Kidney (tissue), 14 donors: ENCODE data around the gene UBN1. TPM values are rescaled to one million over a fixed set of nuclear protein-coding genes. Genes with fewer than 3 reads are reported as not detected.

Source experiments
- DNase-seq, 5 donors: peaks; one replicate each; pipeline ENCODE4 v3.0.0-alpha.2; 2013 to 2020
- FAIRE-seq: peaks from 2 replicates; lab custom pipeline; 2012; peaks lifted over from hg19 to GRCh38; lab: Jason Lieb, UNC
- H3K27ac ChIP-seq, 2 donors: one replicate each; pipeline ENCODE4 v1.7.0; 2013; ENCODE audit warnings: low read depth in 2 of 2, low read length in 2 of 2, inconsistent platforms in 1 of 2
- H3K27me3 ChIP-seq: one replicate; pipeline ENCODE4 v1.7.1; 2013; ENCODE audit warnings: low read length, inconsistent platforms; ENCODE audit not compliant: control insufficient read depth, insufficient read depth
- H3K36me3 ChIP-seq, 3 donors: one replicate each; pipeline versions ENCODE4 v1.7.0 to v1.7.1; 2013; ENCODE audit warnings: low read length in 3 of 3, control low read depth in 1 of 3, inconsistent platforms in 1 of 3; ENCODE audit not compliant: insufficient read depth in 3 of 3, control insufficient read depth in 2 of 3
- H3K4me1 ChIP-seq, 3 donors: one replicate each; pipeline versions ENCODE4 v1.7.0 to v1.7.1; 2013; ENCODE audit warnings: low read length in 3 of 3, inconsistent platforms in 1 of 3, low read depth in 1 of 3; ENCODE audit not compliant: control insufficient read depth in 2 of 3, insufficient read depth in 2 of 3
- H3K4me3 ChIP-seq, 3 donors: one replicate each; pipeline versions ENCODE4 v1.7.0 to v1.8.1; 2013; ENCODE audit warnings: low read length in 3 of 3, control low read depth in 1 of 3, inconsistent platforms in 1 of 3
- H3K9ac ChIP-seq, 3 donors: one replicate each; pipeline versions ENCODE4 v1.7.0 to v1.7.1; 2013; ENCODE audit warnings: low read length in 3 of 3, control low read depth in 1 of 3, inconsistent platforms in 1 of 3
- H3K9me3 ChIP-seq, 3 donors: one replicate each; pipeline versions ENCODE4 v1.7.0 to v1.7.1; 2013; ENCODE audit warnings: low read length in 3 of 3, control low read depth in 1 of 3, inconsistent platforms in 1 of 3; ENCODE audit not compliant: control insufficient read depth in 2 of 3, insufficient read depth in 1 of 3
- CTCF ChIP-seq: IDR thresholded peaks from 3 replicates; pipeline ENCODE4 v1.5.1; 2012; ENCODE audit warnings: mild to moderate bottlenecking, moderate library complexity, borderline replicate concordance; ENCODE audit not compliant: insufficient read depth; ENCODE audit errors: extremely low read depth
- intact Hi-C: fragments of 100-400 bp; cut with DNase I; formaldehyde crosslinking; loops from one replicate; pipeline ENCODE4 v1.11.1; 2022
- polyA plus RNA-seq: library from polyadenylated mRNA; stranded (reverse); fragments of 350-450 nt; fragmentation: Illumina TruSeq; extraction: RNeasy Lipid Tissue Mini Kit (QIAGEN cat#74804); gene quantifications from one replicate; pipeline ENCODE4 v1.2.3, GENCODE V29; 2014; ENCODE audit warnings: low read depth, low replicate concordance; ENCODE audit not compliant: insufficient read depth
- total RNA-seq: library from RNA; stranded (reverse); fragmentation: NEBNext Ultra II Directional; extraction: Animal tissue kit (Norgen Biotek cat#: 25700); gene quantifications from one replicate; pipeline ENCODE4 v1.2.1, GENCODE V29; 2021
- donor health status: control.
- donor health status: control.
- donor health status: control.
- donor health status: control.
- donor health status: control.
- donor health status: DM: yes; HTN: yes; CAD: no.
- donor health status: Normal renal cell carcinoma (clear cell type).

UBN1 gene
- total and polyA plus RNA-seq, 2 donors from 2014 or later = 6.1 to 28.6 TPM

DNA sequence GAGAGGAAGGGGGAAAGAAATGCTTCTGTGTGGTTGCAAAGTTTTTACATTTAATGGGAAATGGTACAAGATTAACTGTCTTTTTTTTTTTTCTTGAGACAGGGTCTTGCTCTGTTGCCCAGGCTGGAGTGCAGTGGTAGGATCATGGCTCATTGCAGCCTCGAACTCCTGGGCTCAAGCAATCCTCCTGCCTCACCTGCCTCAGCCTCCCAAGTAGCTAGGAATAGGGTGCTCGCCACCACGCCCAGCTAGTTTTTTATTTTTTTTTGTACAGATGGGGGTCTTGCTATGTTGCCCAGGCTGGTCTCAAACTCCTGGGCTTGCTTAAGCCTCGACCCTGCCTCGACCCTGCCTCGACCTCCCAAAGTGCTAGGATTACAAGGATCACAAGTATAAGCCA lies 41.0 kb upstream of the UBN1 start:
- no peaks in the 10 kb centered on the region for H3K9me3 ChIP-seq
- H3K36me3 ChIP-seq = peaks cover 4 to 15% (median 8%) of the 10 kb centered on the region in 3 donors
- DNase-seq = no peak
- no peak for FAIRE-seq
- H3K4me3 ChIP-seq = no peak overlapping the region
- no peaks in the 10 kb centered on the region for H3K27me3 ChIP-seq
- no peak overlapping the region for H3K27ac ChIP-seq
- intact Hi-C loops = no loop called here
- H3K9ac ChIP-seq = no peak overlapping the region
- H3K4me1 ChIP-seq = peaks cover 0 to 5% (median 0%) of the 10 kb centered on the region in 3 donors
- no peak for TF ChIP-seq CTCF

DNA sequence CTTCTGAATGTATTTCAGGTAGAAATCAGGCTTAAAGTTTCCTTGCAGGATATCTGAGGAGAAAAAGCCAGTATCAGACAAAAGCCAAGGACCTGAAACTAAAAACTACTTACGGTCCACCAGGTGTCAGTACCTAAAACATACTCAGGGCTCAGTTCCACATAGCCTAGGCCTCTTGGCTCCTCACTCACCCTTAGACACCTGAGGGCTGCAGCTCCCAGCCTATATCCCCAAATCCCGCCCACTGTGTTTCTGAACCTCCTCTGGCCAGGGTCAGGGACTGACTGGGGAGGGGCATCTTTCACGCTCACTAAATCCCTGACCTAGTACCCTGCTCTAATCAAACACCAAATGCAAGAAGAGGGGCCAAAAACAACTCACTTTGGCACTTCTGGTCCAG lies 36.0 kb upstream of the UBN1 start:
- Histone ChIP-seq H3K9ac (no peak overlapping the region), H3K9me3 (no peaks in the 10 kb centered on the region), H3K27me3 (no peaks in the 10 kb centered on the region), H3K4me3 (no peak overlapping the region), H3K36me3 (peaks cover 6 to 28% (median 21%) of the 10 kb centered on the region in 3 donors), H3K4me1 (no peaks in the 10 kb centered on the region), H3K27ac (no peak overlapping the region)
- TF ChIP-seq CTCF = no peak
- intact Hi-C loops = no loop called here
- no peak for DNase-seq
- FAIRE-seq = no peak

DNA sequence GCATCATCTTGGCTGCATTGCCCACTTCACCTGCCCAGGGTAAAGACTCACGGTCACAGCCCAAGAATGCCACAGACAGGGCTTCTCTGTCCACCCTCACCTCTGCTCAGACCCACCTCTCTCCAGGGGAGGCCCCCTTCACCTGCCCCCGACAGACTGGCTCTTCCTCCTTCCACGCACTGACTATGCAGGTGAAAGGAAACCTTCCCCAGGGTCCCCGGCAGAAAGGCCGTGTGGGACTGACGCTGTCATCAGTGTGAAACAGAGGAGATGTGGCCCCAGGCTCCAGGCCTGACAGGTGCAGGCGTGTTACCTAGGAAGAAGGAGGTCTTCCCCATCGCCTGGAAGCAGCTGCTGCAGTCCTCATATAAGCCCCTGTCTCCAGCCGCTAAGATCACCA lies 35.5 kb upstream of the UBN1 start:
- TF ChIP-seq CTCF = no peak
- FAIRE-seq = no peak
- H3K9ac ChIP-seq = no peak overlapping the region
- intact Hi-C loops = no loop called here
- DNase-seq = no peak
- H3K9me3 ChIP-seq = no peaks in the 10 kb centered on the region
- H3K27ac ChIP-seq = no peak overlapping the region
- no peak overlapping the region for H3K4me3 ChIP-seq
- no peaks in the 10 kb centered on the region for H3K4me1 ChIP-seq
- H3K36me3 ChIP-seq = peaks cover 6 to 30% (median 21%) of the 10 kb centered on the region in 3 donors
- H3K27me3 ChIP-seq = no peaks in the 10 kb centered on the region
